ENCODE results near the gene NCKAP5. TPM values are rescaled to one million over a fixed set of nuclear protein-coding genes. Genes with fewer than 3 reads are reported as not detected.

NCKAP5 gene
- total and polyA plus RNA-seq, 2 of the 8 experiments (the other 6 are each of a cell fraction or from before 2014, with no cell fraction given), result 0.27 to 0.86 TPM

DNA sequence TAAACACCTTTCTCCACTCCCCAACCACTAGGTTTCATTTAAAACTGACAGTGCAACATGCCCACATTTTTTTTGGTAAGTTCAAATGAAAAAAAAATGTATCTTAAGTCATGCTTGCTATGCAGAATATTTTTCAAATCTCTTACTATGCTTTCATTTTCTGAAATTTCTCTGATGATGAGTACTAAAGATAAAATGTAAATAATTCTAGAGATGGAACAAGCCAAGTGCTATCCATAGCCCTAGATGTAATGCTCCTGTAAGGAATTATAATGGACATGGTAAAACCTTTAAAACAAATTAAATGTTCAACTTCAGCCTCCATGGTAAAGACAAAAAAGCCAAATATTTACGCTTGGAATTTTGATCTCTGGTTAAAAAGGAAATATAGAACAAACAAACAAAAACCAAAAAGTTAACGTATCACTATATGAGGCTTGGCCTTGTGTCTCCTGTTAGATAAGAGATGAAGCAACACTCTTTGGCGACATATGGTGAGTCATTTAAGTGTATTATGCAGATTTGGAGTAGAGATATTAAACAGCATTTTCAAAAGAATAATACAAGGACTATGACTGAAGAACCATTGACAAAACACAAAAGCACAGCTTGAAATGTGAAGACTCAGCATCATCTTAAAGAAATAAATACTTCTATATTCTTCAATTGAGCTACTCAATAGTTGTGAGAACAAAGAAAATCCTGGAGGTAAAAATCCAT, 506.2 kb downstream of the NCKAP5 start:
- POLR2A ChIA-PET (ENCODE audit: partially characterized antibody), result no interaction called here
- no peak for TF ChIP-seq SUZ12 (IDR thresholded peaks at IDR 0.05; ENCODE audit: low read length)
- no peak for TF ChIP-seq CHD2 (IDR thresholded peaks at IDR 0.05; ENCODE audit: low read length)
- no peak for TF ChIP-seq BCL11A (IDR thresholded peaks at IDR 0.05; ENCODE audit: low read depth in 2 of 2, low read length in 2 of 2)
- TF ChIP-seq POLR2A (IDR thresholded peaks at IDR 0.05; ENCODE audit: control extremely low read depth in 1 of 2, low read depth in 2 of 2, low read length in 2 of 2), result no peak
- no peak for TF ChIP-seq BRCA1 (IDR thresholded peaks at IDR 0.05; ENCODE audit: low read depth, low read length)
- TF ChIP-seq ATF2 (IDR thresholded peaks at IDR 0.05; ENCODE audit: low read length), result no peak
- TF ChIP-seq NANOG (IDR thresholded peaks at IDR 0.05; ENCODE audit: insufficient read depth, low read depth, low read length, poor library complexity, severe bottlenecking), result no peak
- TF ChIP-seq TAF7 (optimal IDR thresholded peaks at IDR 0.05; ENCODE audit: borderline replicate concordance, low read depth, low read length), result no peak
- TF ChIP-seq SP4 (IDR thresholded peaks at IDR 0.05; ENCODE audit: low read length), result no peak
- TF ChIP-seq PHF8 (conservative IDR thresholded peaks at IDR 0.05; ENCODE audit: low read depth, low read length), result no peak
- TF ChIP-seq RXRA (IDR thresholded peaks at IDR 0.05; ENCODE audit: insufficient read depth, low read depth, low read length), result no peak
- TF ChIP-seq SP1 (IDR thresholded peaks at IDR 0.05; ENCODE audit: low read depth, low read length), result no peak
- no peak for TF ChIP-seq MAFK (IDR thresholded peaks at IDR 0.05; ENCODE audit: low read depth, low read length)

More for the DNA sequence above, 506.2 kb downstream of the NCKAP5 start:
- FAIRE-seq (no peak), DNase-seq (ENCODE audit: low read depth in 1 of 2, low spot score in 2 of 2) (no peak)
- no peak overlapping the region for H2BK12ac ChIP-seq (ENCODE audit: low read depth, low read length)
- no peak overlapping the region for H4K8ac ChIP-seq (ENCODE audit: extremely low read depth, insufficient read depth, low read length)
- CTCF ChIA-PET (ENCODE audit: partially characterized antibody), result interaction anchor here (1.5 kb wide), 1 partner anchor 10 kb away, joined by 3 read pairs; no protein-coding TSS in a partner anchor
- H3K9me3 ChIP-seq (ENCODE audit: insufficient read depth in 2 of 2, low read depth in 1 of 2, low read length in 1 of 2), result no peaks in the 10 kb centered on the region
- 87% methylated on average over 3 of the region's 3 CpGs; no CpG with 5 or more reads in 1 of the 2 experiments for WGBS, 2 experiments (ENCODE audit: extremely low coverage in 1 of 2, insufficient coverage in 1 of 2, insufficient read length in 1 of 2, insufficient replicate concordance in 2 of 2, low coverage in 1 of 2, low lambda C conversion rate in 2 of 2, missing lambda C conversion rate in 1 of 2)
- no peak overlapping the region for H4K91ac ChIP-seq (replicated peaks; ENCODE audit: insufficient read length, low read length)
- H3K18ac ChIP-seq (ENCODE audit: extremely low read depth, low read length), result no peak overlapping the region
- no peak overlapping the region for H3K14ac ChIP-seq (ENCODE audit: insufficient read length)
- H3K79me1 ChIP-seq (ENCODE audit: low read depth, low read length), result no peaks in the 10 kb centered on the region
- H3K4ac ChIP-seq (replicated peaks; ENCODE audit: insufficient read length, low read depth, low read length), result no peak overlapping the region
- no peak overlapping the region for H2AK5ac ChIP-seq (ENCODE audit: low read depth, low read length)
- H2BK120ac ChIP-seq (replicated peaks; ENCODE audit: low read depth, low read length), result no peak overlapping the region
- H2BK20ac ChIP-seq (ENCODE audit: low read length), result no peak overlapping the region
- no peak overlapping the region for H3K27ac ChIP-seq (ENCODE audit: low read depth, low read length)
- H4K20me1 ChIP-seq (replicated peaks in 1 of 2; ENCODE audit: control insufficient read depth in 1 of 2, insufficient read depth in 2 of 2, low read length in 2 of 2), result no peaks in the 10 kb centered on the region
- no peaks in the 10 kb centered on the region for H3K36me3 ChIP-seq (ENCODE audit: control insufficient read depth in 2 of 4, insufficient read depth in 4 of 4, low read length in 3 of 4)
- H2BK15ac ChIP-seq (ENCODE audit: low read length), result no peak overlapping the region
- no peak overlapping the region for H2AFZ ChIP-seq (ENCODE audit: low read length)
- H3K4me2 ChIP-seq (ENCODE audit: insufficient read depth in 1 of 2, low read depth in 2 of 2, low read length in 2 of 2), result no peak overlapping the region
- H2BK5ac ChIP-seq (ENCODE audit: low read depth, low read length), result no peak overlapping the region
- no peak overlapping the region for H3K23ac ChIP-seq (ENCODE audit: insufficient read length)
- H3K27me3 ChIP-seq (replicated peaks in 1 of 4; ENCODE audit: control insufficient read depth in 3 of 4, extremely low read depth in 1 of 4, insufficient read depth in 3 of 4, low read length in 3 of 4), result no peaks in the 10 kb centered on the region
- no peak overlapping the region for H3K9ac ChIP-seq (replicated peaks in 1 of 4; ENCODE audit: extremely low read depth in 1 of 4, low read depth in 3 of 4, low read length in 3 of 4)
- H3K4me1 ChIP-seq (replicated peaks in 1 of 4; ENCODE audit: control insufficient read depth in 3 of 4, insufficient read depth in 4 of 4, low read length in 3 of 4), result no peaks in the 10 kb centered on the region
- H3K23me2 ChIP-seq (ENCODE audit: low read depth, low read length), result no peaks in the 10 kb centered on the region
- H3K79me2 ChIP-seq (ENCODE audit: control insufficient read depth in 1 of 2, insufficient read depth in 2 of 2, low read length in 2 of 2), result no peaks in the 10 kb centered on the region
- no peak overlapping the region for H3K4me3 ChIP-seq (ENCODE audit: extremely low read depth in 1 of 4, insufficient read depth in 2 of 4, low read depth in 3 of 4, low read length in 4 of 4)
- no peak overlapping the region for H3K56ac ChIP-seq (replicated peaks; ENCODE audit: insufficient read length, low read depth, low read length)
- no peak overlapping the region for H4K5ac ChIP-seq (ENCODE audit: insufficient read length, low read depth, low read length)
